Mesendoderm (in vitro differentiated cells): Measurements from ENCODE around the gene BTBD7.

Experiments
- DNase-seq: peaks from one replicate; pipeline ENCODE4 v3.0.0; 2013
- H2AK5ac ChIP-seq: 2 replicates; pipeline ENCODE4 v1.6.1; 2013; ENCODE audit warnings: low read length, inconsistent platforms
- H2BK120ac ChIP-seq: 2 replicates; pipeline ENCODE4 v1.6.1; 2013; ENCODE audit warnings: low read depth, mild to moderate bottlenecking, low read length, moderate library complexity, mixed read lengths
- H2BK15ac ChIP-seq: replicated peaks from 2 replicates; pipeline ENCODE4 v1.6.1; 2013; ENCODE audit warnings: low read depth, mild to moderate bottlenecking, moderate library complexity
- H2BK5ac ChIP-seq: 2 replicates; pipeline ENCODE4 v1.6.1; 2013; ENCODE audit warnings: low read length, inconsistent platforms
- H3K18ac ChIP-seq: 2 replicates; pipeline ENCODE4 v1.6.1; 2013; ENCODE audit warnings: mild to moderate bottlenecking, low read length, mixed read lengths
- H3K23ac ChIP-seq: one replicate; pipeline ENCODE4 v1.6.1; 2013; ENCODE audit warnings: low read length
- H3K27ac ChIP-seq: 2 replicates; pipeline ENCODE4 v1.5.1; 2013; ENCODE audit warnings: low read depth, mild to moderate bottlenecking, inconsistent platforms, low read length, moderate library complexity
- H3K27me3 ChIP-seq: 2 replicates; pipeline ENCODE4 v1.6.1; 2013; ENCODE audit warnings: low read length, control low read depth, mild to moderate bottlenecking, inconsistent platforms; ENCODE audit not compliant: insufficient read depth, poor library complexity
- H3K36me3 ChIP-seq: 2 replicates; pipeline ENCODE4 v1.6.1; 2013; ENCODE audit warnings: low read length, inconsistent platforms; ENCODE audit not compliant: control insufficient read depth, insufficient read depth
- H3K4ac ChIP-seq: one replicate; pipeline ENCODE4 v1.6.1; 2013; ENCODE audit warnings: low read depth, mild to moderate bottlenecking, low read length, moderate library complexity
- H3K4me1 ChIP-seq: 2 replicates; pipeline ENCODE4 v1.6.1; 2013; ENCODE audit warnings: low read depth, low read length, inconsistent platforms; ENCODE audit not compliant: control insufficient read depth
- H3K4me2 ChIP-seq: 2 replicates; pipeline ENCODE4 v1.6.1; 2013; ENCODE audit warnings: low read length
- H3K4me3 ChIP-seq: 2 replicates; pipeline ENCODE4 v1.5.1; 2013; ENCODE audit warnings: mild to moderate bottlenecking, low read length
- H3K56ac ChIP-seq: one replicate; pipeline ENCODE4 v1.6.1; 2013; ENCODE audit warnings: low read length
- H3K79me1 ChIP-seq: 2 replicates; pipeline ENCODE4 v1.6.1; 2013; ENCODE audit warnings: low read length, inconsistent platforms
- H3K79me2 ChIP-seq: 2 replicates; pipeline ENCODE4 v1.6.1; 2013; ENCODE audit warnings: mild to moderate bottlenecking, low read length; ENCODE audit not compliant: control insufficient read depth, insufficient read depth
- H3K9ac ChIP-seq: 2 replicates; pipeline ENCODE4 v1.6.1; 2013; ENCODE audit warnings: low read length, inconsistent platforms
- H4K5ac ChIP-seq: one replicate; pipeline ENCODE4 v1.6.1; 2013; ENCODE audit warnings: low read length
- H4K8ac ChIP-seq: one replicate; pipeline ENCODE4 v1.6.1; 2013; ENCODE audit warnings: low read depth, mild to moderate bottlenecking, control low read depth, low read length, moderate library complexity
- WGBS: extraction: QIAGEN DNeasy Blood & Tissue Kit; methylation state at CpG from one replicate; pipeline ENCODE4 v1.1.7; 2013; ENCODE audit warnings: low lambda C conversion rate, missing lambda C conversion rate; ENCODE audit not compliant: insufficient coverage; ENCODE audit errors: extremely low coverage; 5-methylcytosine and 5-hydroxymethylcytosine counted together

BTBD7 gene

GRCh38 chr14:93280743-93281142, 52.1 kb downstream of the BTBD7 start:
- H2AK5ac ChIP-seq, result no peak overlapping the region
- no CpG with 5 or more reads among the region's 5 CpGs for WGBS

GRCh38 chr14:93276031-93276716, 56.7 kb downstream of the BTBD7 start:
- no peak overlapping the region for H2AK5ac ChIP-seq
- H3K23ac ChIP-seq, result no peak overlapping the region
- H3K27me3 ChIP-seq, result no peaks in the 10 kb centered on the region
- H3K4me1 ChIP-seq, result peaks cover 4% of the 10 kb centered on the region
- H3K4me3 ChIP-seq, result no peak overlapping the region
- no peak overlapping the region for H4K5ac ChIP-seq
- no peaks in the 10 kb centered on the region for H3K36me3 ChIP-seq
- no peak overlapping the region for H4K8ac ChIP-seq
- H2BK120ac ChIP-seq, result no peak overlapping the region
- DNase-seq, result no peak
- peaks cover 12% of the 10 kb centered on the region for H3K79me1 ChIP-seq
- peaks cover 3% of the 10 kb centered on the region for H3K79me2 ChIP-seq
- no CpG with 5 or more reads among the region's 3 CpGs for WGBS
- H3K27ac ChIP-seq, result no peak overlapping the region
- no peak overlapping the region for H3K4me2 ChIP-seq
- H3K4ac ChIP-seq, result no peak overlapping the region
- no peak overlapping the region for H2BK15ac ChIP-seq
- H2BK5ac ChIP-seq, result no peak overlapping the region
- no peak overlapping the region for H3K9ac ChIP-seq
- H3K56ac ChIP-seq, result no peak overlapping the region
- H3K18ac ChIP-seq, result no peak overlapping the region

More at GRCh38 chr14:93280743-93281142, 52.1 kb downstream of the BTBD7 start:
- Histone ChIP-seq H2BK120ac (peak overlapping the region; percentile 45), H4K8ac (no peak overlapping the region), H2BK5ac (no peak overlapping the region), H3K79me2 (no peaks in the 10 kb centered on the region), H3K23ac (no peak overlapping the region), H3K4me1 (peaks cover 4% of the 10 kb centered on the region), H3K4ac (no peak overlapping the region), H2BK15ac (no peak overlapping the region), H3K4me2 (no peak overlapping the region), H3K18ac (no peak overlapping the region), H3K79me1 (peaks cover 1% of the 10 kb centered on the region), H3K27me3 (no peaks in the 10 kb centered on the region), H3K56ac (no peak overlapping the region), H4K5ac (no peak overlapping the region), H3K4me3 (no peak overlapping the region), H3K9ac (no peak overlapping the region), H3K36me3 (no peaks in the 10 kb centered on the region), H3K27ac (no peak overlapping the region)
- no peak for DNase-seq

GRCh38 chr14:93274055-93274806, 58.6 kb downstream of the BTBD7 start:
- H3K27me3 ChIP-seq, result no peaks in the 10 kb centered on the region
- no CpG with 5 or more reads among the region's 3 CpGs for WGBS
- H4K5ac ChIP-seq, result no peak overlapping the region
- no peak overlapping the region for H4K8ac ChIP-seq
- H3K36me3 ChIP-seq, result no peaks in the 10 kb centered on the region
- peaks cover 13% of the 10 kb centered on the region for H3K79me1 ChIP-seq
- no peak overlapping the region for H3K4ac ChIP-seq
- no peak for DNase-seq
- H3K4me3 ChIP-seq, result no peak overlapping the region
- H2AK5ac ChIP-seq, result no peak overlapping the region
- no peak overlapping the region for H3K56ac ChIP-seq
- H3K27ac ChIP-seq, result no peak overlapping the region
- no peak overlapping the region for H2BK15ac ChIP-seq
- H3K18ac ChIP-seq, result no peak overlapping the region
- H3K4me2 ChIP-seq, result no peak overlapping the region
- peaks cover 3% of the 10 kb centered on the region for H3K79me2 ChIP-seq
- no peak overlapping the region for H3K23ac ChIP-seq
- H3K9ac ChIP-seq, result no peak overlapping the region
- H2BK120ac ChIP-seq, result no peak overlapping the region
- peaks cover 4% of the 10 kb centered on the region for H3K4me1 ChIP-seq
- H2BK5ac ChIP-seq, result no peak overlapping the region

GRCh38 chr14:93271111-93271510, 61.7 kb downstream of the BTBD7 start:
- Histone ChIP-seq H2AK5ac (no peak overlapping the region), H3K27ac (no peak overlapping the region), H3K79me1 (peaks cover 14% of the 10 kb centered on the region), H4K8ac (no peak overlapping the region), H3K23ac (no peak overlapping the region), H3K27me3 (no peaks in the 10 kb centered on the region), H3K9ac (no peak overlapping the region), H3K4ac (no peak overlapping the region), H3K79me2 (peaks cover 3% of the 10 kb centered on the region), H2BK120ac (no peak overlapping the region), H3K4me1 (peaks cover 4% of the 10 kb centered on the region), H3K36me3 (no peaks in the 10 kb centered on the region), H4K5ac (no peak overlapping the region), H3K4me3 (no peak overlapping the region), H2BK5ac (no peak overlapping the region), H3K18ac (no peak overlapping the region), H3K56ac (no peak overlapping the region), H2BK15ac (no peak overlapping the region), H3K4me2 (no peak overlapping the region)
- no peak for DNase-seq
- no CpG with 5 or more reads among the region's 6 CpGs for WGBS

- H3K36me3 ChIP-seq, result no peaks in the 10 kb centered on the region
- H3K56ac ChIP-seq, result no peak overlapping the region
- H3K27me3 ChIP-seq, result no peaks in the 10 kb centered on the region
- H4K8ac ChIP-seq, result no peak overlapping the region
- no peak overlapping the region for H3K23ac ChIP-seq
- peaks cover 4% of the 10 kb centered on the region for H3K4me1 ChIP-seq
- H3K4me2 ChIP-seq, result no peak overlapping the region
- no CpG with 5 or more reads among the region's 10 CpGs for WGBS
- peak; percentile 36 for DNase-seq
- H3K18ac ChIP-seq, result no peak overlapping the region
- no peak overlapping the region for H3K4ac ChIP-seq
- H4K5ac ChIP-seq, result no peak overlapping the region
- H2BK15ac ChIP-seq, result no peak overlapping the region
- no peak overlapping the region for H2BK5ac ChIP-seq
- peaks cover 3% of the 10 kb centered on the region for H3K79me2 ChIP-seq
- H2BK120ac ChIP-seq, result no peak overlapping the region
- H3K79me1 ChIP-seq, result peaks cover 16% of the 10 kb centered on the region
- no peak overlapping the region for H3K4me3 ChIP-seq
- no peak overlapping the region for H2AK5ac ChIP-seq
- no peak overlapping the region for H3K9ac ChIP-seq
- no peak overlapping the region for H3K27ac ChIP-seq
Measured at GRCh38 chr14:93269341-93270068, 63.3 kb downstream of the BTBD7 start.
